ENCODE data around the gene DCUN1D3.
"Not testable (repeated sequence)": the region's sequence is repeated elsewhere in the genome, so short reads cannot be mapped to it uniquely, and the experiment has no call there.

Gene DCUN1D3

GRCh38 chr16:20938426-20938825, 38.3 kb upstream of the DCUN1D3 start:
- WGBS (ENCODE audit: insufficient coverage, insufficient read length) = no CpG with 5 or more reads among the region's 2 CpGs
- DNase-seq (ENCODE audit: low read depth, low spot score) = no peak
- no peak overlapping the region for H3K27ac ChIP-seq (ENCODE audit: low read length)
- no peaks in the 10 kb centered on the region for H3K27me3 ChIP-seq (ENCODE audit: control insufficient read depth, insufficient read depth, low read length)
- H3K4me1 ChIP-seq (ENCODE audit: control insufficient read depth, insufficient read depth, low read length) = no peaks in the 10 kb centered on the region
- no peaks in the 10 kb centered on the region for H3K36me3 ChIP-seq (ENCODE audit: control insufficient read depth, insufficient read depth, low read length)
- H3K9me3 ChIP-seq (ENCODE audit: control insufficient read depth, insufficient read depth, low read length) = no peaks in the 10 kb centered on the region
- H3K4me3 ChIP-seq (ENCODE audit: low read length) = no peak overlapping the region

GRCh38 chr16:20937736-20938135, 37.6 kb upstream of the DCUN1D3 start:
- H3K4me3 ChIP-seq (ENCODE audit: low read length) = no peak overlapping the region
- H3K27me3 ChIP-seq (ENCODE audit: control insufficient read depth, insufficient read depth, low read length) = no peaks in the 10 kb centered on the region
- no peak overlapping the region for H3K27ac ChIP-seq (ENCODE audit: low read length)
- no peaks in the 10 kb centered on the region for H3K4me1 ChIP-seq (ENCODE audit: control insufficient read depth, insufficient read depth, low read length)
- H3K9me3 ChIP-seq (ENCODE audit: control insufficient read depth, insufficient read depth, low read length) = no peaks in the 10 kb centered on the region
- no peak for DNase-seq (ENCODE audit: low read depth, low spot score)
- WGBS (ENCODE audit: insufficient coverage, insufficient read length) = no CpG with 5 or more reads among the region's 6 CpGs
- no peaks in the 10 kb centered on the region for H3K36me3 ChIP-seq (ENCODE audit: control insufficient read depth, insufficient read depth, low read length)

GRCh38 chr16:20933589-20933988, 33.4 kb upstream of the DCUN1D3 start:
- no peak overlapping the region for H3K4me3 ChIP-seq (ENCODE audit: low read length)
- H3K36me3 ChIP-seq (ENCODE audit: control insufficient read depth, insufficient read depth, low read length) = no peaks in the 10 kb centered on the region
- H3K9me3 ChIP-seq (ENCODE audit: control insufficient read depth, insufficient read depth, low read length) = no peaks in the 10 kb centered on the region
- no peak for DNase-seq (ENCODE audit: low read depth, low spot score)
- H3K27me3 ChIP-seq (ENCODE audit: control insufficient read depth, insufficient read depth, low read length) = no peaks in the 10 kb centered on the region
- no peak overlapping the region for H3K27ac ChIP-seq (ENCODE audit: low read length)
- no peaks in the 10 kb centered on the region for H3K4me1 ChIP-seq (ENCODE audit: control insufficient read depth, insufficient read depth, low read length)

- no peak overlapping the region for H3K27ac ChIP-seq (ENCODE audit: low read length)
- H3K9me3 ChIP-seq (ENCODE audit: control insufficient read depth, insufficient read depth, low read length) = no peaks in the 10 kb centered on the region
- H3K36me3 ChIP-seq (ENCODE audit: control insufficient read depth, insufficient read depth, low read length) = no peaks in the 10 kb centered on the region
- no CpG with 5 or more reads among the region's 5 CpGs for WGBS (ENCODE audit: insufficient coverage, insufficient read length)
- DNase-seq (ENCODE audit: low read depth, low spot score) = no peak
- H3K4me1 ChIP-seq (ENCODE audit: control insufficient read depth, insufficient read depth, low read length) = no peaks in the 10 kb centered on the region
- H3K27me3 ChIP-seq (ENCODE audit: control insufficient read depth, insufficient read depth, low read length) = no peaks in the 10 kb centered on the region
- no peak overlapping the region for H3K4me3 ChIP-seq (ENCODE audit: low read length)
Observed at GRCh38 chr16:20931066-20931600, 31.0 kb upstream of the DCUN1D3 start.

- no CpG with 5 or more reads among the region's 1 CpG for WGBS (ENCODE audit: insufficient coverage, insufficient read length)
- Histone ChIP-seq H3K9me3 (ENCODE audit: control insufficient read depth, insufficient read depth, low read length) (no peaks in the 10 kb centered on the region), H3K27ac (ENCODE audit: low read length) (no peak overlapping the region), H3K36me3 (ENCODE audit: control insufficient read depth, insufficient read depth, low read length) (no peaks in the 10 kb centered on the region), H3K4me3 (ENCODE audit: low read length) (no peak overlapping the region), H3K27me3 (ENCODE audit: control insufficient read depth, insufficient read depth, low read length) (no peaks in the 10 kb centered on the region), H3K4me1 (ENCODE audit: control insufficient read depth, insufficient read depth, low read length) (no peaks in the 10 kb centered on the region)
- no peak for DNase-seq (ENCODE audit: low read depth, low spot score)
Observed at GRCh38 chr16:20930365-20930690, 30.2 kb upstream of the DCUN1D3 start.

GRCh38 chr16:20929676-20930364, 29.7 kb upstream of the DCUN1D3 start:
- not testable (repeated sequence) for DNase-seq (ENCODE audit: low read depth, low spot score); H3K4me3 ChIP-seq (ENCODE audit: low read length); H3K27ac ChIP-seq (ENCODE audit: low read length); H3K4me1 ChIP-seq (ENCODE audit: control insufficient read depth, insufficient read depth, low read length); H3K36me3 ChIP-seq (ENCODE audit: control insufficient read depth, insufficient read depth, low read length); H3K9me3 ChIP-seq (ENCODE audit: control insufficient read depth, insufficient read depth, low read length); H3K27me3 ChIP-seq (ENCODE audit: control insufficient read depth, insufficient read depth, low read length)
- WGBS (ENCODE audit: insufficient coverage, insufficient read length) = no CpG with 5 or more reads among the region's 10 CpGs

GRCh38 chr16:20928774-20929411, 28.7 kb upstream of the DCUN1D3 start:
- no peak overlapping the region for H3K4me3 ChIP-seq (ENCODE audit: low read length)
- no peaks in the 10 kb centered on the region for H3K27me3 ChIP-seq (ENCODE audit: control insufficient read depth, insufficient read depth, low read length)
- DNase-seq (ENCODE audit: low read depth, low spot score) = no peak
- H3K4me1 ChIP-seq (ENCODE audit: control insufficient read depth, insufficient read depth, low read length) = no peaks in the 10 kb centered on the region
- no peaks in the 10 kb centered on the region for H3K36me3 ChIP-seq (ENCODE audit: control insufficient read depth, insufficient read depth, low read length)
- WGBS (ENCODE audit: insufficient coverage, insufficient read length) = no CpG with 5 or more reads among the region's 5 CpGs
- no peaks in the 10 kb centered on the region for H3K9me3 ChIP-seq (ENCODE audit: control insufficient read depth, insufficient read depth, low read length)
- no peak overlapping the region for H3K27ac ChIP-seq (ENCODE audit: low read length)

- H3K36me3 ChIP-seq (ENCODE audit: control insufficient read depth, insufficient read depth, low read length) = no peaks in the 10 kb centered on the region
- no peaks in the 10 kb centered on the region for H3K9me3 ChIP-seq (ENCODE audit: control insufficient read depth, insufficient read depth, low read length)
- no peaks in the 10 kb centered on the region for H3K27me3 ChIP-seq (ENCODE audit: control insufficient read depth, insufficient read depth, low read length)
- no peak for DNase-seq (ENCODE audit: low read depth, low spot score)
- no CpG with 5 or more reads among the region's 1 CpG for WGBS (ENCODE audit: insufficient coverage, insufficient read length)
- H3K27ac ChIP-seq (ENCODE audit: low read length) = no peak overlapping the region
- no peak overlapping the region for H3K4me3 ChIP-seq (ENCODE audit: low read length)
- H3K4me1 ChIP-seq (ENCODE audit: control insufficient read depth, insufficient read depth, low read length) = no peaks in the 10 kb centered on the region
Observed at GRCh38 chr16:20925751-20926150, 25.6 kb upstream of the DCUN1D3 start.

GRCh38 chr16:20923876-20924275, 23.7 kb upstream of the DCUN1D3 start:
- H3K27ac ChIP-seq (ENCODE audit: low read length) = no peak overlapping the region
- no peak for DNase-seq (ENCODE audit: low read depth, low spot score)
- H3K4me1 ChIP-seq (ENCODE audit: control insufficient read depth, insufficient read depth, low read length) = 0 out of 2 replicates have a peak, but pooled peaks cover 2% of the 10 kb centered on the region
- no peaks in the 10 kb centered on the region for H3K27me3 ChIP-seq (ENCODE audit: control insufficient read depth, insufficient read depth, low read length)
- H3K4me3 ChIP-seq (ENCODE audit: low read length) = no peak overlapping the region
- no peaks in the 10 kb centered on the region for H3K9me3 ChIP-seq (ENCODE audit: control insufficient read depth, insufficient read depth, low read length)
- H3K36me3 ChIP-seq (ENCODE audit: control insufficient read depth, insufficient read depth, low read length) = no peaks in the 10 kb centered on the region
- WGBS (ENCODE audit: insufficient coverage, insufficient read length) = no CpG with 5 or more reads among the region's 3 CpGs

GRCh38 chr16:20920799-20921198, 20.6 kb upstream of the DCUN1D3 start:
- no CpG with 5 or more reads among the region's 2 CpGs for WGBS (ENCODE audit: insufficient coverage, insufficient read length)
- no peaks in the 10 kb centered on the region for H3K27me3 ChIP-seq (ENCODE audit: control insufficient read depth, insufficient read depth, low read length)
- no peak overlapping the region for H3K27ac ChIP-seq (ENCODE audit: low read length)
- H3K4me3 ChIP-seq (ENCODE audit: low read length) = no peak overlapping the region
- no peaks in the 10 kb centered on the region for H3K36me3 ChIP-seq (ENCODE audit: control insufficient read depth, insufficient read depth, low read length)
- H3K9me3 ChIP-seq (ENCODE audit: control insufficient read depth, insufficient read depth, low read length) = no peaks in the 10 kb centered on the region
- H3K4me1 ChIP-seq (ENCODE audit: control insufficient read depth, insufficient read depth, low read length) = 0 out of 2 replicates have a peak, but pooled peaks cover 2% of the 10 kb centered on the region
- DNase-seq (ENCODE audit: low read depth, low spot score) = no peak

GRCh38 chr16:20920091-20920490, 19.9 kb upstream of the DCUN1D3 start:
- Histone ChIP-seq H3K36me3 (ENCODE audit: control insufficient read depth, insufficient read depth, low read length) (no peaks in the 10 kb centered on the region), H3K27ac (ENCODE audit: low read length) (no peak overlapping the region), H3K4me1 (ENCODE audit: control insufficient read depth, insufficient read depth, low read length) (peaks cover 3% of the 10 kb centered on the region; the same call in 1 of the 2 replicates), H3K4me3 (ENCODE audit: low read length) (no peak overlapping the region), H3K9me3 (ENCODE audit: control insufficient read depth, insufficient read depth, low read length) (no peaks in the 10 kb centered on the region), H3K27me3 (ENCODE audit: control insufficient read depth, insufficient read depth, low read length) (no peaks in the 10 kb centered on the region)
- DNase-seq (ENCODE audit: low read depth, low spot score) = no peak
- no CpG with 5 or more reads among the region's 5 CpGs for WGBS (ENCODE audit: insufficient coverage, insufficient read length)
